Tibial artery (tissue), 4 donors: ENCODE data around the gene MED12L.

Experiments
- DNase-seq, 2 donors: peaks; one replicate each; pipeline ENCODE4 v3.0.0-alpha.2; 2019
- H3K27ac ChIP-seq, 2 donors: fragments of 200-600 bp; sonication (generic) in 1 of 2; 1 replicate in 1 of 2; 2 replicates in 1 of 2; pipeline ENCODE4 v1.5.1; 2018 to 2019; ENCODE audit warnings: mild to moderate bottlenecking in 1 of 2
- H3K27me3 ChIP-seq, 2 donors: fragments of 200-600 bp; sonication (generic) in 1 of 2; one replicate each; pipeline versions ENCODE4 v1.5.1 to v1.6.0; 2016 to 2019
- H3K36me3 ChIP-seq, 3 donors: fragments of 200-600 bp; sonication (generic) in 2 of 3; one replicate each; pipeline ENCODE4 v1.5.1; 2016 to 2019; ENCODE audit warnings: mild to moderate bottlenecking in 2 of 3
- H3K4me1 ChIP-seq, 4 donors: fragments of 200-600 bp; sonication (generic) in 2 of 4; 1 replicate in 3 of 4; 2 replicates in 1 of 4; pipeline ENCODE4 v1.5.1; 2016 to 2019
- H3K4me3 ChIP-seq, 2 donors: fragments of 200-600 bp; sonication (generic) in 1 of 2; 1 replicate in 1 of 2; 2 replicates in 1 of 2; pipeline ENCODE4 v1.5.1; 2018 to 2019; ENCODE audit warnings: mild to moderate bottlenecking in 2 of 2
- H3K9me3 ChIP-seq, 3 donors: fragments of 200-600 bp; sonication (generic) in 1 of 3; one replicate each; pipeline ENCODE4 v1.5.1; 2016 to 2019
- intact Hi-C: fragments of 100-400 bp; cut with DNase I; formaldehyde crosslinking; loops from one replicate; pipeline ENCODE4 v1.15.0; 2023; ENCODE audit warnings: low total_unique reads
- TF ChIP-seq, protein P1 (sequence below), 2 experiments: fragments of 200-600 bp in 1 of 2; fragments of 450-650 bp in 1 of 2; IDR thresholded peaks; one replicate each; pipeline ENCODE4 v1.5.1; 2017 to 2019; ENCODE audit warnings: antibody characterized with exemption in 2 of 2, mild to moderate bottlenecking in 1 of 2, moderate library complexity in 1 of 2

MED12L gene

DNA sequence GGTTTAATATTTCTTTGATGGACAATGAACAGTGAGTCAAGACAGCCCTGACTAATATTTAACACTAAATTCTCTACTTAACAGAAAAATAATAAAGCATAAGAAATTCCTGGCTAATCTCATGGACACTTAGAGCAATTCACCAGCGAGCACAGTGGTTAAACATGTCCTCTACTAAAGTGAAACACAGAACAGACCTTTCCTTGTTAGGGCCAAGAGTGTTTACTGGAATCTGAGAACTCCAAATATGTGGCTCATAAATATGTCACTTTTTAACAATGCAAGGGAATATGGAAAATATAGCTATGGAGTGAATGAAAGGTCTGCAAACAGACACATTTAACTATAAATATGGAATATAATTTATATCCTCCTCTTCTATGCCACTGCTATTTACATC lies 394.0 kb downstream of the MED12L start:
- H3K4me1 ChIP-seq, result no peaks in the 10 kb centered on the region
- intact Hi-C loops, result no loop called here
- H3K27me3 ChIP-seq, result no peaks in the 10 kb centered on the region
- H3K27ac ChIP-seq, result no peak overlapping the region
- TF ChIP-seq, protein P1, sequence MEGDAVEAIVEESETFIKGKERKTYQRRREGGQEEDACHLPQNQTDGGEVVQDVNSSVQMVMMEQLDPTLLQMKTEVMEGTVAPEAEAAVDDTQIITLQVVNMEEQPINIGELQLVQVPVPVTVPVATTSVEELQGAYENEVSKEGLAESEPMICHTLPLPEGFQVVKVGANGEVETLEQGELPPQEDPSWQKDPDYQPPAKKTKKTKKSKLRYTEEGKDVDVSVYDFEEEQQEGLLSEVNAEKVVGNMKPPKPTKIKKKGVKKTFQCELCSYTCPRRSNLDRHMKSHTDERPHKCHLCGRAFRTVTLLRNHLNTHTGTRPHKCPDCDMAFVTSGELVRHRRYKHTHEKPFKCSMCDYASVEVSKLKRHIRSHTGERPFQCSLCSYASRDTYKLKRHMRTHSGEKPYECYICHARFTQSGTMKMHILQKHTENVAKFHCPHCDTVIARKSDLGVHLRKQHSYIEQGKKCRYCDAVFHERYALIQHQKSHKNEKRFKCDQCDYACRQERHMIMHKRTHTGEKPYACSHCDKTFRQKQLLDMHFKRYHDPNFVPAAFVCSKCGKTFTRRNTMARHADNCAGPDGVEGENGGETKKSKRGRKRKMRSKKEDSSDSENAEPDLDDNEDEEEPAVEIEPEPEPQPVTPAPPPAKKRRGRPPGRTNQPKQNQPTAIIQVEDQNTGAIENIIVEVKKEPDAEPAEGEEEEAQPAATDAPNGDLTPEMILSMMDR (IDR thresholded peaks at IDR 0.05), result no peak
- H3K4me3 ChIP-seq, result no peak overlapping the region
- H3K9me3 ChIP-seq, result peaks cover 0 to 9% (median 0%) of the 10 kb centered on the region in 3 donors
- H3K36me3 ChIP-seq, result no peaks in the 10 kb centered on the region
- no peak for DNase-seq

GRCh38 chr3:151480492-151480891 lies 395.0 kb downstream of the MED12L start:
- Histone ChIP-seq H3K27me3 (no peaks in the 10 kb centered on the region), H3K36me3 (no peaks in the 10 kb centered on the region), H3K27ac (no peak overlapping the region), H3K9me3 (peaks cover 0 to 9% (median 0%) of the 10 kb centered on the region in 3 donors), H3K4me1 (no peaks in the 10 kb centered on the region), H3K4me3 (no peak overlapping the region)
- TF ChIP-seq, protein P1 (IDR thresholded peaks at IDR 0.05), result no peak
- intact Hi-C loops, result loop anchor here (10.0 kb wide), 1 partner anchor 84 kb away; no protein-coding TSS in a partner anchor
- no peak for DNase-seq

GRCh38 chr3:151483488-151483887 lies 398.0 kb downstream of the MED12L start:
- TF ChIP-seq, protein P1 (IDR thresholded peaks at IDR 0.05), result no peak
- no peak for DNase-seq
- H3K9me3 ChIP-seq, result peaks cover 0 to 9% (median 0%) of the 10 kb centered on the region in 3 donors
- no peaks in the 10 kb centered on the region for H3K4me1 ChIP-seq
- H3K36me3 ChIP-seq, result no peaks in the 10 kb centered on the region
- intact Hi-C loops, result loop anchor here (10.0 kb wide), 1 partner anchor 81 kb away; no protein-coding TSS in a partner anchor
- H3K4me3 ChIP-seq, result no peak overlapping the region
- H3K27ac ChIP-seq, result no peak overlapping the region
- no peaks in the 10 kb centered on the region for H3K27me3 ChIP-seq

DNA sequence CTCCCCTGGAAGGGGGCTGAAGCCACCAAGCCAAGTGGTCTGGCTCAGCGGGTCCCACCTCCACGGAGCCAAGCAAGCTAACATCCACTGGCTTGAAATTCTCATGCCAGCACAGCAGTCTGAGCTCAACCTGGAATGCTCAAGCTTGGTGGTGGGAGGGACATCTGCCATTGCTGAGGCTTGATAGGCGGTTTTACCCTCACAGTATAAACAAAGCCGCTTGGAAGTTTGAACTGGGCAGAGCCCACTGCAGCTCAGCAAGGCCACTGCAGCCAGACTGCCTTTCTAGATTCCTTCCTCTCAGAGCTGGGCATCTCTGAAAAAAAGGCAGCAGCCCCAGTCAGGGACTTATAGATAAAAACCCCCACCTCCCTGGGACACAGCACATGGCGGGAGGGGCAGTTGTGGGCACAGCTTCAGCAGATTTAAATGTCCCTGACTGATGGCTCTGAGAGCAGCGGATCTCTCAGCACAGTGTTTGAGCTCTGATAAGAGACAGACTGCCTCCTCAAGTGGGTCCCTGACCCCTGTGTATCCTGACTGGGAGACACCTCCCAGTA lies 398.6 kb downstream of the MED12L start:
- intact Hi-C loops, result loop anchor here (10.0 kb wide), 1 partner anchor 81 kb away; no protein-coding TSS in a partner anchor
- Histone ChIP-seq H3K9me3 (peaks cover 0 to 9% (median 0%) of the 10 kb centered on the region in 3 donors), H3K36me3 (no peaks in the 10 kb centered on the region), H3K4me1 (no peaks in the 10 kb centered on the region), H3K27me3 (no peaks in the 10 kb centered on the region), H3K27ac (no peak overlapping the region), H3K4me3 (no peak overlapping the region)
- DNase-seq, result no peak
- TF ChIP-seq, protein P1 (IDR thresholded peaks at IDR 0.05), result no peak
